ENCODE data around the gene FTO. TPM values are rescaled to one million over a fixed set of nuclear protein-coding genes. Genes with fewer than 3 reads are reported as not detected.

The FTO gene
- total and polyA plus RNA-seq, 2 of the 8 experiments (the other 6 are each of a cell fraction or from before 2014, with no cell fraction given) = 34.5 to 59.8 TPM

- no peak for TF ChIP-seq CHD2 (IDR thresholded peaks at IDR 0.05; ENCODE audit: low read length)
Observed at GRCh38 chr16:53944025-53944424, 240.1 kb downstream of the FTO start (continued).

All from H1 (cell line).